Gastrocnemius medialis (tissue), 4 donors: ENCODE results near the gene ANGPTL8.

Experiments
- CTCF ChIP-seq, 5 experiments: fragments of 450-650 bp in 3 of 5; fragments of 200-600 bp in 2 of 5; sonication (generic) in 2 of 5; IDR thresholded peaks in 4 of 5; conservative IDR thresholded peaks in 1 of 5; 1 replicate in 4 of 5; 2 replicates in 1 of 5; pipeline ENCODE4 v1.5.1; 2016 to 2019; ENCODE audit warnings: antibody characterized with exemption in 5 of 5, mild to moderate bottlenecking in 3 of 5, moderate library complexity in 3 of 5
- POLR2A ChIP-seq, 2 donors: fragments of 450-650 bp; IDR thresholded peaks; one replicate each; pipeline ENCODE4 v1.6.1; 2017; ENCODE audit warnings: antibody characterized with exemption in 2 of 2, mild to moderate bottlenecking in 2 of 2, moderate library complexity in 2 of 2

DNA sequence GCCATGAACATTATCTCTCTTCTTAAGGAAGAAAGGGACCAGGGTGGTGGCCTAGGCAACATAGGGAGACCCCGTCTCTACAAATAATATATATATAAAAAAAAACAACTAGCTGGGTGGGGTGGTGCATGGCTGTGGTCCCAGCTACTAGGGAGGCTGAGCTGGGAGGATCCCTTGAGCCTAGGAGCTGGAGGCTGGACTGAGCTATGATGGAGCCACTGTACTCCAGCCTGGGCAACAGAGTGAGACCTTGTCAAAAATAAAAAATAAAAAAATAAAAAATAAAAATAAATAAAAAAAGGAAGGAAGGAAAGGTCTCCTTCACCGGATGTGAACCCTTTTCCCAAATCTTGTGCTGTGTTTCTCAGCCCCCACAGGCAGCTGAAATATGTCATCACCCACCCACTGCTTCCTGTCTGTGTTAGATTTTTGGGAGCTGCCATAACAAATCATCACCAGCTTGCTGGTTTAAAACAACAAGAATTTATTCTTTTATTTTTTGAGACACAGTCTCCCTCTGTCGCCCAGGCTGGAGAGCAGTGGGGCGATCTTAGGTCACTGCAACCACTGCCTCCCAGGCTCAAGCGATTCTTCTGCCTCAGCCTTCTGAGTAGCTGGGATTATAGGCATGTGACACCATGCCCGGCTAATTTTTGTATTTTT, 47.0 kb downstream of the ANGPTL8 start:
- peak in 3 of 5 experiments; percentile 6 to 13 (median 10) for TF ChIP-seq CTCF (IDR thresholded peaks at IDR 0.05 in 4 of 5, conservative IDR thresholded peaks at IDR 0.05 in 1 of 5)
- TF ChIP-seq POLR2A (IDR thresholded peaks at IDR 0.05): no peak
